GM21576 (cell line): ENCODE measurements around the gene IDH3B.

Experiments used
- ATAC-seq: cut with Tn5 transposase; IDR thresholded peaks from one replicate; pipeline ENCODE4 v1.9.1; 2021; ENCODE audit warnings: mild to moderate bottlenecking, moderate library complexity; ENCODE audit not compliant: unreplicated experiment

IDH3B gene

GRCh38 chr20:2624190-2624589 lies 39.8 kb downstream of the IDH3B start:
- ATAC-seq, result no peak

GRCh38 chr20:2619961-2620595 lies 43.9 kb downstream of the IDH3B start:
- no peak for ATAC-seq

GRCh38 chr20:2619337-2619736 lies 44.7 kb downstream of the IDH3B start:
- no peak for ATAC-seq

- no peak for ATAC-seq
Measured at GRCh38 chr20:2618815-2619214, 45.2 kb downstream of the IDH3B start.

- no peak for ATAC-seq
Measured at GRCh38 chr20:2617099-2617714, 46.8 kb downstream of the IDH3B start.

GRCh38 chr20:2616634-2617033 lies 47.4 kb downstream of the IDH3B start:
- ATAC-seq, result no peak

- no peak for ATAC-seq
Measured at GRCh38 chr20:2612073-2612472, 51.9 kb downstream of the IDH3B start.

GRCh38 chr20:2610941-2611720 lies 52.9 kb downstream of the IDH3B start:
- no peak for ATAC-seq

GRCh38 chr20:2610326-2610725 lies 53.7 kb downstream of the IDH3B start:
- ATAC-seq, result no peak
